Measurements from ENCODE around the gene ZNF19.

- TF ChIP-seq CTCF (IDR thresholded peaks at IDR 0.05) (no peak), POLR2A (IDR thresholded peaks at IDR 0.05) (no peak)
Observed at GRCh38 chr16:71423865-71424264, 65.3 kb downstream of the ZNF19 start.

Data from body of pancreas (tissue), 4 donors.